ENCODE measurements around the gene OR2D2.
"Not testable (repeated sequence)": the region's sequence is repeated elsewhere in the genome, so short reads cannot be mapped to it uniquely, and the experiment has no call there.

OR2D2 gene

DNA sequence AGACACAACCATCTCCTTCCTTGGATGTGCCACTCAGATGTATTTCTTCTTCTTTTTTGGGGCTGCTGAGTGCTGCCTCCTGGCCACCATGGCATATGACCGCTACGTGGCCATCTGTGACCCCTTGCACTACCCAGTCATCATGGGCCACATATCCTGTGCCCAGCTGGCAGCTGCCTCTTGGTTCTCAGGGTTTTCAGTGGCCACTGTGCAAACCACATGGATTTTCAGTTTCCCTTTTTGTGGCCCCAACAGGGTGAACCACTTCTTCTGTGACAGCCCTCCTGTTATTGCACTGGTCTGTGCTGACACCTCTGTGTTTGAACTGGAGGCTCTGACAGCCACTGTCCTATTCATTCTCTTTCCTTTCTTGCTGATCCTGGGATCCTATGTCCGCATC is 15.4 kb downstream of the OR2D2 start:
- DNase-seq (ENCODE audit: low spot score): no peak

GRCh38 chr11:6876325-6876724 is 16.0 kb downstream of the OR2D2 start, which contains the start of gene OR10A4:
Gene OR10A4 (plus strand): TSS chr11:6876625. CDS start chr11:6876648, 23 bp downstream.
- no peak for DNase-seq (ENCODE audit: low spot score)

- no peak for DNase-seq (ENCODE audit: low spot score)
Measured at GRCh38 chr11:6875761-6876160, 16.5 kb downstream of the OR2D2 start.

- no peak for DNase-seq (ENCODE audit: low spot score)
Measured at GRCh38 chr11:6871278-6871677, 21.0 kb downstream of the OR2D2 start.

- DNase-seq (ENCODE audit: low spot score): no peak
Measured at GRCh38 chr11:6864438-6864837, 27.9 kb downstream of the OR2D2 start.

DNA sequence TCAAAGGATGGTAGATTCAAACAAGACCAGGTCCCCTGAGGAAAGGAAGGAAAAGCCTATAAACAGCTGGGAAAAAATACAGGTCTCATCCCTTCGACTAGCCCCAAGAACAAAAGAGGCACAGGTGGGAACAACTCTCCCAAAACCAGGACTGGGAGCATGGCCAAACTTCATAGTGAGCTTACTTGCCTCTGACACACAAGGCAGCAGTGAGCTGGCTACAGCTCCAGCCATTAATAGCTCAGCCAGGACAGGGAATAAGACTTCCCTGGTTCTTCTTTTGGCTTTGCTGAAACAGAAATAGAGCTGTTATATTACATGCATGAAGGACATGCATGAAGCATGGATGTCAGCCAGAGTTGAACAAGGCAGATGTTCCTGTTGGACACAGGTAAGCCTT is 29.3 kb downstream of the OR2D2 start, which contains the start of gene OR10A2:
Gene OR10A2, plus strand, starts transcription at position 97 of the 400 bp plus-strand sequence. CDS start 6,698 bp downstream, outside the sequence.
- DNase-seq (ENCODE audit: low spot score): no peak

DNA sequence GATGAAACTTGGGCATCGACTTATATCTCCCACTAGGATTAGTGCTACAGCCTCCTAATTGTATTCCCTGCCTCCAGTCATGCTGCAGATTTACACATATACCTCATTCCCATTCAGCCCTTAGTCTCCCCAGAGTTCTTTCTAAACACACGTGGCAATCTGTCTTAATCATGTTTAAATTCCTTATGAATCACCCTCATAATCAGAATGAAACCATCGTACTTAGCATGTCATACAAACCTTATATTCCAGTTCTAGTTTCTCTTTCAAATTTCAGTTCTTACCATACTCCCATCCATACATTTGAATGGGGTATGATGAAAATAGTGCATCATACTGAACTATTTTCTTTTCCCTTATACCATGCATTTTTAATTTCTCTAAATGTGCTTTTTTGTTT is 35.4 kb downstream of the OR2D2 start:
- DNase-seq (ENCODE audit: low spot score): no peak

GRCh38 chr11:6855971-6856541 is 36.2 kb downstream of the OR2D2 start:
- no peak for DNase-seq (ENCODE audit: low spot score)

DNA sequence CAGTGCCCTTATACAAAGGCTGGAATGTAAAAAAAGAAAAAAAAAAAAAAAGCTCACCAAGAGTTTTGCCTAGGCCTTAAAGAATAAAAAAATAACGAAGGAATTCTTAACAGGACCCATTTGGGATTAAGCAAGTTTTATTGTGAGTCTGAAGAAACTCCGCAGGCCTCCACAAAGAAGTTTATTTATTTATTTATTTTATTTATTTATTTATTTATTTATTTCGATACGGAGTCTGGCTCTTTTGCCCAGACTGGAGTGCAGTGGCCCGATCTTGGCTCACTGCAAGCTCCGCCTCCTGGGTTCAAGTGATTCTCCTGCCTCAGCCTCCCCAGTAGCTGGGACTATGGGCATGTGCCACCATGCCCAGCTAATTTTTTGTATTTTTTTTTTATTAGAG is 37.5 kb downstream of the OR2D2 start:
- not testable (repeated sequence) for DNase-seq (ENCODE audit: low spot score)

- no peak for DNase-seq (ENCODE audit: low spot score)
Measured at GRCh38 chr11:6850526-6850925, 41.8 kb downstream of the OR2D2 start.

DNA sequence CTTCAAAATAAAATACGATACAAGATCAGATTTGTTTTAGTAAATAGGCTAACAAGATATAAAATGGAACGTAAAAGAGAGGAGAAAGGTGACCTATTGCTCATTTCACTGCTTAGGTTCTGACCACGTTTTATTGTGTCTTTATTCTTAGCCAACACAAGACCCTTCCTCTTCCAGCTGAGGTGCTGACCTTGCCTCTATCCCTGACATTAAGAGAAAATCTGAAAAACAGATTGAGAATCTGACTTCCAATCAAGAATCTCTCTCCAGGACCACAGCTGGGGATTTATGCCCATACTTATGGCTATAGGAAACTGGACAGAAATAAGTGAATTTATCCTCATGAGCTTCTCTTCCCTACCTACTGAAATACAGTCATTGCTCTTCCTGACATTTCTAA is 46.9 kb downstream of the OR2D2 start, which contains the start of gene OR10A5:
Gene OR10A5, plus strand, starts transcription at position 301 of the 400 bp plus-strand sequence. Its CDS starts 0 bp downstream, at position 301.
- DNase-seq (ENCODE audit: low spot score): no peak

DNA sequence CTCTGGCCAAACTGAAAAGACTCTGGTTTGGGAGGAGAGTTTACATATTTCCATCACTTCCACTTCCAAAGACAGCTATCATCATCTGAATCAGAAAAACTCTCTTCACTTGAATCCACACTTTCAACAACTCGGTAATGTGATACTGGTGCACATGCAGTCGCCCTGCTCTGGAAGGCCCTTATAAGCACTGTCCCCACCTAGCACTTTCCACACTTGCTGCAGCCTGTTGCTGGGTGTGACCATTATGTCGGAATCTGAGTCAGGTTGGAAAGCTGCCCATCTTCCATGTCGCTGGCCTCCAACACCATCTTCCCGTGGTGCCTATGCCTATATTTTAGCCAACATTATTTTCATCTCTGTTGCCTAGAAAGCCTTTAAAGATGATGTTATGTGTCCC is 47.9 kb downstream of the OR2D2 start:
- DNase-seq (ENCODE audit: low spot score): no peak

DNA sequence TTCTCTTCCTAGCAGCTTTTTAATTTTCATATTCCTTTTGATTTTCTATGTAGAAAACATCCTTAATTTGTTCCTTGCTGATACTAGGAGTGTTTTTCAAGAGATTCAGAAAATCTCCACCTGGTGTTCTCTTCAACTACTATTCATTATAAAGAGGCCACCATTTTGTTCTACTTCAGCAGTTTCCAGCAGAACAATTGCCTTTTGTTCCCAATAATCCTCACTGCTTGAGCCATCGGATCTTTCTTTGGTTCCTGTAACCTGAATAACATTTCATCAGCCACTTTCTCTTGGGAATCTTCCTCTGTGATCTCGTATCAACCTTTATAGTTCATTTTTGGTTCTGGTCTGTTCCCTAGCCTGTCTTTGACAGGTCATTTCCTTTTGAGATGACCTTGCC is 48.6 kb downstream of the OR2D2 start:
- no peak for DNase-seq (ENCODE audit: low spot score)

GRCh38 chr11:6841694-6842093 is 50.6 kb downstream of the OR2D2 start:
- DNase-seq (ENCODE audit: low spot score): no peak

Measured in hematopoietic multipotent progenitor cell treated with erythropoietin and hydrocortisone succinate and interleukin-3 and kit ligand, for 15 days (in vitro differentiated cells).